Transverse colon (tissue), 4 donors: ENCODE measurements around the gene CCDC201.

Experiments used
- CTCF ChIP-seq, 5 experiments: fragments of 200-600 bp in 3 of 5; fragments of 450-650 bp in 2 of 5; sonication (generic) in 3 of 5; IDR thresholded peaks; 1 replicate in 2 of 5; 2 replicates in 3 of 5; pipeline ENCODE4 v1.5.1; 2016 to 2017; ENCODE audit warnings: antibody characterized with exemption in 5 of 5, inconsistent platforms in 3 of 5, mild to moderate bottlenecking in 2 of 5, moderate library complexity in 1 of 5
- POLR2A ChIP-seq: fragments of 450-650 bp; IDR thresholded peaks from one replicate; pipeline ENCODE4 v1.6.1; 2016; ENCODE audit warnings: antibody characterized with exemption, mild to moderate bottlenecking, moderate library complexity
- POLR2AphosphoS5 ChIP-seq, 3 donors: sonication (generic); formaldehyde crosslinking; IDR thresholded peaks; one replicate each; pipeline ENCODE4 v1.6.1; 2016; ENCODE audit warnings: antibody characterized with exemption in 3 of 3

DNA sequence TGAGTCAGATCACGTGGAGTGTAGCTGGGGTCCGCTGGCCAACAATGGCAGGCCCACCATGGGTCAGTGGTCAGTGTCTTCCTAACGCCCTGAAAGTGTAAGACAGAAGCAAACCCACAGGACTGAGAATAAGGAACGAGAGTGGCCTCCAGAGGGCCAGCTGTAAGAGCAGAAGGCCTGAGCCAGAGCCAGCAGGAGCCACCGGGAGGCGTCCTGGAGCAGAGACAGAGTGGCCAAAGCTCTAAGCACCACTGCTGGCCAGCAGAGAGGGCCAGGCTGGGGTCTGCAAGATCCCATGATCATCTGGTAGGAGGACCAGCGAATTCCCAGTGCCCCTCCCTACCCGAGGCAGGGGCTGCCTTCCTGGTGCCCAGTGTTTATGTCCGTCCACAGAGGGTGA, 9.2 kb downstream of the CCDC201 start:
- TF ChIP-seq POLR2A = no peak
- TF ChIP-seq CTCF (IDR thresholded peaks at IDR 0.05) = no peak
- no peak for TF ChIP-seq POLR2AphosphoS5 (IDR thresholded peaks at IDR 0.05)
